HG02870 (cell line): Measurements from ENCODE around the gene NUP205.

Source experiments
- ATAC-seq: cut with Tn5 transposase; IDR thresholded peaks from one replicate; pipeline ENCODE4 v1.9.1; 2021; ENCODE audit warnings: mild to moderate bottlenecking, moderate library complexity; ENCODE audit not compliant: unreplicated experiment

Gene NUP205

GRCh38 chr7:135557455-135558336 is at the start of gene NUP205:
Gene NUP205 (plus strand): TSS chr7:135557917. CDS start chr7:135557945, 28 bp downstream.
- peak; percentile 46 for ATAC-seq

- ATAC-seq: no peak
Observed at GRCh38 chr7:135508883-135509588, 48.7 kb upstream of the NUP205 start.

- no peak for ATAC-seq
Observed at GRCh38 chr7:135509589-135509838, 48.2 kb upstream of the NUP205 start.

GRCh38 chr7:135509839-135510591 is 47.7 kb upstream of the NUP205 start, which contains the start of gene CNOT4:
Gene CNOT4 (minus strand): TSS chr7:135510102. CDS start chr7:135438331, 71,771 bp downstream.
- ATAC-seq: peak; percentile 91

DNA sequence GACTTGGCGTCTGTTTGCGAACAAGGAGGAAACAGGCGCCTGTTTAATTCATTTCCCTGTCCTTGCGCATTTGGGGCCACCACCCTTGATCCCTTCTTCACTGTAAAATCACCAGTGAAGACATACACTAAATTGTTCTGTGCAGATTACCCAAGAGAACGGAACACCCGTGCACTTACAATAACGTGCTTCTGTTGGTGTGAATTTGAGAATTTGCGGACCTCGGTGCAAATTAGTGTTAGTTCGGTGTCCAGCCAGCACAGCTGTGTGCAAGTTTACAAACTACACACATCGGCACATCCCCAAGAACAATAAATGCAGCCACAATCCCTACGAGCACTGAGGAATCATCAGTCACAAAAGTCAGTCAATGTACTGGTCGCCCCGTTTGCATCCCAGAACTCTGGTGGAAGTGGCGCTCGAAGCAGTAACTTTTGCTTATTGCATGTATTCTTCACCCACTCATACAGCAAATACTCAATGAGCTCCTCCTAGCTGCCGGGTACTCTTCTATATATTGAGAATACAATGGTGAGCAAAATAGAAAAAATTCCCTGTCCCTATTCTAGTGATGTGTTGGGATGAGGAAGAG is 47.0 kb upstream of the NUP205 start:
- ATAC-seq: no peak

DNA sequence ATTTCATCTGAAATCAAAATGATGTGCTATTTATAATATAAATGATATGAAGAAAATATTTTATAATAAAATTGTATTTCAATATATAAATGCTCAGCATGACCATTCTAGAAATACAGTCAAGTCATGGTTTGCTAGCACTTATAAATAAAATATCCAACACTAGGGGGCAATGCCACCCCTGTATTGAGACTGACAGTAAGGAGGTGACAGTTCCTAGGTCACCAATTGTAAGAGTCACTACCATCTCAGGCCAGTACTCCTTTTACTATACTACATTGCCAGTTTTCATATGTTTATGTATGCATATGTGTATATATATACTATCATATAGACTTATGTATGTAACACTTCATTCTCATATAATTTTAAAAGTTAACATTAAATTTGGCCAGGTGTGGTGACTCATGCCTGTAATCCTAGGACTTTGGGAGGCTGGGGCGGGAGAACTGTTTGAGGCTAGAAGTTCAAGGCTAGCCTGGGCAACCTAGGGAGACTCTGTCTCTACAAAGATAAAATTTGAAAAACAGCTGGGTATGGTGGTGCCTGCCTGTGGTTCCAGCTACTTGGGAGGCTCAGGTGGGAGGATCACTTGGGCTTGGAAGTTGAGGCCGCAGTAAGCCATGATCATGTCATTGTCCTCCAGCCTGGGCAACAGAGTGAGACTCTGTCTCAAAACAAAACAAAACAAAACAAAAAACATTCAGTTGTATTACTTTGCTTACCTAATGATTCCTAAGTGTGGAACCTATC is 45.4 kb upstream of the NUP205 start:
- peak; percentile 39 for ATAC-seq

DNA sequence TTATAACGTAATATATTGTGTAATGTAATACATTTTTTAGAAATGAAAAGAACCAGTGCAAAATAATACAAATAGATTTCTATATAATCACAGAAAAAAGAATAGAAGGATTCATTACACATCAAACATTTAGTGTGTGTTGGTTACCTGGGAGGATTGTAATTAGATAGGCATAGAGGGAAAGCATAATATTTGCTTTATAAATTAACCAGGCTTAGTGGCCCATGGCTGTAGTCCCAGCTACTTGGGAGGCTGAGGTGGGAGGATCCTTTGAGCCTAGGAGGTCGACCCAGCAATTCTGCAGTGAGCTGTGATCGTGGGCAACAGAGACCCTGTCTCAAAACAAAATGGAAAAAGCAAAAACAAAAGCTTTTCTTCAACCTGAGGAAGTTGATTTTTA is 42.9 kb upstream of the NUP205 start:
- ATAC-seq: no peak

DNA sequence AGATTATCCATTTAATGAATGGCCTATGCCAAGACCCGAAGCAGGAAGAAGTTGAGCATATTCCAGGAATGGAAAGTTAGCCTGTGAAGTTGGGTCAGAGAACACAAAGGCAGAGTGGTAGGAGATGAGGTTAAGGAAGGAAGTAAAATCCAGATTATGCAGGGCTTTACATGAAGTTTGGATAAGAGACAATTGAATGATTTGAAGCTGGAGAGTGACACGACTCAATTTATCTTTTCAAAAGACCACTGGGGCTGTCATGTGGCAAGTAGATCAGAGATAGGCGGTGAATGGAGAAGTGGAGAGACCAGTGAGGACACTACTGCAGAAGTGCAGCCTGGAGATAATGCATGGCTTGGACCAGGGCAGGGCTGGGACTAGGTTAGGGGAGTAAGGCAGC is 40.7 kb upstream of the NUP205 start:
- ATAC-seq: no peak

DNA sequence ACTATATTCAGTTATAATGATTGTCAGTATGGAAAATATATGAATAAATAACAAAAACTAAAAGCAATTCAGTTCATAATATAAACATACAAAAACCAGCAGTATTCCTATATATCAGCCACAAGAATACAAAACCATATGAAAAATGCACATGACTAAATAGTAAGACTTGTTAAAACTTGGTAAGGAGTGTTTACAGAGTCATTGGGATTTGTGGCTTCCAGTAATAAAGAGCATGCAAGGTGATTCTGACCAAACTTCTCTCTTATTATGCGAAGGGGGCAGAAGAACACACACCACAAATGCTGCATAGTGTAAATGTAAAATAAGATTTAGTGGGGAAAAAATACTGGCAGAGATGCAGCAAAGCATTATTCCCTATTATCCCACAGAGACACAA is 39.0 kb upstream of the NUP205 start:
- ATAC-seq: no peak

GRCh38 chr7:135519233-135519688 is 38.5 kb upstream of the NUP205 start:
- ATAC-seq: no peak

DNA sequence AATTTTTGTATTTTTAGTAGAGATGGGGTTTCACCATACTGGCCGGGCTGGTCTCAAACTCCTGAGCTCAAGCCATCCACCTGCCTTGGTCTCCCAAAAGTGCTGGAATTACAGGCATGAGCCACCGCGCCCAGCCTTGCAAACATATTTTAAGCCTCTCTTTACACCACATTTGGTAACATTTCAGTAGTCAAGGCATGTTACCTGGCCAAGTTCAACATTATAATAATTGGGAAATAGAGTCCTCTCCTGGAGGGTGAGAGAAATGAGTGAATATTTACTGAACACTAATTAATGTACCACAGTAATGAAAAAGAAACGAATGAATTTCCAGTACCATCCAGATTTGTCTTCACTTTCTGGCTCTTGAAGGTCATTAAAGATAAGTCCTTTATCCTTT is 37.8 kb upstream of the NUP205 start:
- ATAC-seq: no peak

DNA sequence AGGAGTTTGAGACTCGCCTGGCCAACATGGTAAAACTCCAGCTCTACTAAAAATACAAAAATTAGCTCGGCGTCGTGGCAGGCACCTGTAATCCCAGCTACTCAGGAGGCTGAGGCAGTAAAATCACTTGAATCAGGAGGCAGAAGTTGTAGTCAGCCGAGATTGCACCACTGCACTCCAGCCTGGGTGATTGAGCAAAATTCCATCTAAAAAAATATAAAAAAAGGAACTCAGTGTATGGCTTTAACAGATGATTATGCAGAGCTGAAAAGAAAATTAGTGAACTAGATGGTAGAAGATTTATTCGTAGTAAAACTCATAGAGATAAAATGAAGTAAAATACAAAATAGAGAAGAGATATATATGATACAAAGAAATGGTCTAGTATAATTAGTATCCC is 35.2 kb upstream of the NUP205 start:
- no peak for ATAC-seq

GRCh38 chr7:135523146-135523545 is 34.6 kb upstream of the NUP205 start:
- no peak for ATAC-seq

GRCh38 chr7:135525426-135525825 is 32.3 kb upstream of the NUP205 start:
- no peak for ATAC-seq

GRCh38 chr7:135527025-135527424 is 30.7 kb upstream of the NUP205 start:
- ATAC-seq: no peak

DNA sequence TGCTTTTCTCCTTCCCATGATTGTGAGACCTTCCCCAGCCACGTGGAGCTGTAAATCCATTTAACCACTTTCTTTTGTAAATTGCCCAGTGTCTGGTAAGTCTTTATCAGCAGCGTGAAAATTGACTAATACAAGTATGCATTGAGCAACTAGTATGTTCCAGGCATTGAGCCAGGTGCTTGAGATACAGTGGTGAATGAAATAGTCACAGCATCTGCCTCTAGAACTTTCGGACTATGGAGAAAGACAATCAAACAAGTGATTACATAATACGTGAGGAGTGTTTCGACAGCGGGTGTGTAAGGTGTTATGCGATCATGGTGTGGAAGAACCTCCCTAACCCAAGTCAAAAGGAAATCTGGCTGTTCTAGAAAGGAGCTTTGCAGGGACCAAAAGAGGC is 21.6 kb upstream of the NUP205 start:
- no peak for ATAC-seq

GRCh38 chr7:135537453-135537852 is 20.3 kb upstream of the NUP205 start:
- no peak for ATAC-seq

DNA sequence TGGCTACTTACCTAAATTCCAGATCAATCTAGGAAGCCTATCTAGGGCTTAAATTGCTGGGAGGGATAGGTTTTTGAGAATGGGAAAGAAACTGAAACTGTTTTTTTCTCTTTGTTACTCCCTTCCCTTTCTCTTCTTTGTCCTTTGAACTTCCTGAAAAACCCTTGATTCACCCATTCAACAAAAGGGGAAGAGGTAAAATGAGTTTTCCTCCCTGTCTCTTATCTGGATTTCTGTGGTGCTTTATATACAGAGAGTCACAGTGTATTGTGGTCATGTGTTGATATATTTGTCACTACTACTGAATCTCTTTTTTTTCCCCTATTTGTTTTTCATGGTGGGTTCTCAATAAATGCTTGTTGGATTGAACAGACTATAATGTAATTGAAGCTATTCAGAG is 19.8 kb upstream of the NUP205 start:
- no peak for ATAC-seq

GRCh38 chr7:135538376-135538775 is 19.3 kb upstream of the NUP205 start:
- no peak for ATAC-seq

GRCh38 chr7:135539629-135540028 is 18.1 kb upstream of the NUP205 start:
- no peak for ATAC-seq
